ENCODE measurements around the gene AHNAK.

DNA sequence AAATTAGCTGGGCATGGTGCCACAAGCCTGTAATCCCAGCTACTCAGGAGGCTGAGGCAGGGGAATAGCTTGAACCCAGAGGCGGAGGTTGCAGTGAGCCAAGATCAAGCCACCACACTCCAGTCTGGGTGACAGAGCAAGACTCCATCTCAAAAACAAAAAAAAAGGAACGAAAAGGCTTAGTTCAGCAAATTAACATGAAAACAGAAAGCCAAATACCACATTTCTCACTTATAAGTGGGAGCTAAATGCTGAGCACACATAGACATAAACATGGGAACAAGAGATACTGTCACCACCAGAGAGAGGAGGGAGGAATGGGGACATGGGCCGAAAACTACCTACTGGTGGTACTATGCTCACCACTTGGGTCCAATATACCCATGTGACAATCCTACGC lies 89.1 kb downstream of the AHNAK start:
- TF ChIP-seq CTCF (IDR thresholded peaks at IDR 0.05; ENCODE audit: insufficient read depth, low read length) (no peak), POLR2AphosphoS5 (IDR thresholded peaks at IDR 0.05; ENCODE audit: low read depth) (no peak), GABPA (IDR thresholded peaks at IDR 0.05; ENCODE audit: low read depth) (no peak)
- TF ChIP-seq, protein P1, sequence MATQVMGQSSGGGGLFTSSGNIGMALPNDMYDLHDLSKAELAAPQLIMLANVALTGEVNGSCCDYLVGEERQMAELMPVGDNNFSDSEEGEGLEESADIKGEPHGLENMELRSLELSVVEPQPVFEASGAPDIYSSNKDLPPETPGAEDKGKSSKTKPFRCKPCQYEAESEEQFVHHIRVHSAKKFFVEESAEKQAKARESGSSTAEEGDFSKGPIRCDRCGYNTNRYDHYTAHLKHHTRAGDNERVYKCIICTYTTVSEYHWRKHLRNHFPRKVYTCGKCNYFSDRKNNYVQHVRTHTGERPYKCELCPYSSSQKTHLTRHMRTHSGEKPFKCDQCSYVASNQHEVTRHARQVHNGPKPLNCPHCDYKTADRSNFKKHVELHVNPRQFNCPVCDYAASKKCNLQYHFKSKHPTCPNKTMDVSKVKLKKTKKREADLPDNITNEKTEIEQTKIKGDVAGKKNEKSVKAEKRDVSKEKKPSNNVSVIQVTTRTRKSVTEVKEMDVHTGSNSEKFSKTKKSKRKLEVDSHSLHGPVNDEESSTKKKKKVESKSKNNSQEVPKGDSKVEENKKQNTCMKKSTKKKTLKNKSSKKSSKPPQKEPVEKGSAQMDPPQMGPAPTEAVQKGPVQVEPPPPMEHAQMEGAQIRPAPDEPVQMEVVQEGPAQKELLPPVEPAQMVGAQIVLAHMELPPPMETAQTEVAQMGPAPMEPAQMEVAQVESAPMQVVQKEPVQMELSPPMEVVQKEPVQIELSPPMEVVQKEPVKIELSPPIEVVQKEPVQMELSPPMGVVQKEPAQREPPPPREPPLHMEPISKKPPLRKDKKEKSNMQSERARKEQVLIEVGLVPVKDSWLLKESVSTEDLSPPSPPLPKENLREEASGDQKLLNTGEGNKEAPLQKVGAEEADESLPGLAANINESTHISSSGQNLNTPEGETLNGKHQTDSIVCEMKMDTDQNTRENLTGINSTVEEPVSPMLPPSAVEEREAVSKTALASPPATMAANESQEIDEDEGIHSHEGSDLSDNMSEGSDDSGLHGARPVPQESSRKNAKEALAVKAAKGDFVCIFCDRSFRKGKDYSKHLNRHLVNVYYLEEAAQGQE (IDR thresholded peaks at IDR 0.05; ENCODE audit: insufficient replicate concordance, low read depth), result no peak
